HG02798 (cell line): Measurements from ENCODE around the gene AUTS2.

ENCODE experiments used
- ATAC-seq: cut with Tn5 transposase; IDR thresholded peaks from one replicate; pipeline ENCODE4 v1.9.1; 2021; ENCODE audit warnings: mild to moderate bottlenecking; ENCODE audit not compliant: unreplicated experiment, poor library complexity

AUTS2 gene

DNA sequence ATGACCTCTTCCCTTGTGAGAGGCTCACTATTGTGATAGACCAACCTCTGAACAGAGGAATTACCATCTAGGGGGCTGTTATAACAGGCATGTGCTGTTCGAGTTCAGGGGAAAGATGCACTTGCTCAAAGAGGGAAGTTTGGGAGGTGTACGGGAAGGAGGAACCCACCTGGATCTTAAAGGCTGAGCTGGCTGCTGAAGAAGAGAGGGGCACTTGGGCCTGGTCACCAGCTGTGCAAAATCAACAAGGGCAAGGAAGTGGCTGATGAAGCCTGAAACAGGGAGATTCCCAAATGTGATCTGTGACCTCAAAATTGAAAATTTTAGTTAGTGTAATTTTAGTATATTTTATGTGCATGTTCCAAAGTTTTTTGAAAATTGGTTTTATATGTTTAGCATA, 407.2 kb downstream of the AUTS2 start:
- no peak for ATAC-seq

DNA sequence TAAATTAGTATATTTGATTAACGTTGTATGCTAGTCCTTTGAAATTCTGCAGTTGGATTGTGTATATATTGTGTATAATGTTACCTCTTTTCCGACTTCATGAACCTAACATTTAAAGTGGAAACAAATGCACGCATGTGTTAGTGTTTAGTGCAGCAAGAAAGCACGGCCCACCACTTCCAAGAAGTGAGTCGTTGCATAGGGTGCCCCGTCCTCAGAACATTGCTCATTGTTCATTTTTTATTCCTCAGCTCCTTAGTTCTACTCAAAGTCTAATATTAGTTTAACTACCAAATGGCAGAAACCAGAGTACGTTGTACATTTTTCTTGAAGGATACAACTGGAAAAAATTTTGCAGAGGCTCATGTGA, 407.6 kb downstream of the AUTS2 start:
- no peak for ATAC-seq

DNA sequence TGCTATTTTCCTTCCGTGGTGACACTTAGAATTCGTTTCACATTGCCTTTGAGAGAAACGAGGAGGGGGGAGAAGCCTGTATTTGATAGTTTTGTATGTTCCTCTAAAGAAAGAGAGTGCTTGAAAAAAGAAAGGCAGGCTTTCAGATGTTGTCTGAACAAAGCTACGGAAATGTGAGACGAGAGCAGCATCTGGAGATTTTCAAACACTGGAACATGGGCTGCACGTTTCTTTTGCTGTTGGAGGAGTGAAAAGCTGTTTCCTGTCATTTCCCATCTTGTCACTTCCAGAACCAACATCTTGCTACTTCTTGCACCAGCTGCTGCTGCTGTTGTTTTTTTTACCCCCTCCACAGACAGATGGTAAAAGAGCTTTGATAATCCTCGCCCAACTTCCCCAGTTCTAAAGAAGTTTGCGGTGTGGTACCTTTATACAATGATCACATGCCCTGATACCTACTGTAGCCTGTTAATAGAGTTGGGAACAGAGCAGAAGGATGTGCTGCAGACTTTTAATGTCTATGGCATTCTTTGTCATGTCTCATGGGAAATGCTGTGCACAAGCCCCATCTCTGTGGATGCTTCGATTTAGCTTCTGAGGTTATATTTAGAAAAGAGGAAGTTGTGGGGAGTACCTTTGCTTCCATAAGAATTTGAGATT, 408.1 kb downstream of the AUTS2 start:
- ATAC-seq = no peak

DNA sequence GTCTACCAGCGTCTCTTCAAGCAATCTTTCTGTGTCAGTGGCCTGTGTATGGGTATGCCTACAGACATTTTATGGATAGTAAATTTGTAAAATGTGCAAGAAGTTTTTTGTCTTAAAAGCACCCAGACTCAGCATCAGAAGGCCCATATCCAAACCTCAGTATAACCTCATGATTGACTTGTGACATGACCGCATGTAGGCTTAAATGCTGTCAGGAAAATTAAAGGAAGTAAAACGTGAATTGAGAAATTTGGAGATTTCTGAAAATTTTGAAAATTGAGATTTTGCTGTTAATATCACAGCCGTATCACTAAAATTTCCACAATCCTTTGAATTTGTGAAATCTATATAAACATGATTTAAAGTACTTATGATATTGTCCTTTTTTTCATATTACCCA, 410.2 kb downstream of the AUTS2 start:
- no peak for ATAC-seq

DNA sequence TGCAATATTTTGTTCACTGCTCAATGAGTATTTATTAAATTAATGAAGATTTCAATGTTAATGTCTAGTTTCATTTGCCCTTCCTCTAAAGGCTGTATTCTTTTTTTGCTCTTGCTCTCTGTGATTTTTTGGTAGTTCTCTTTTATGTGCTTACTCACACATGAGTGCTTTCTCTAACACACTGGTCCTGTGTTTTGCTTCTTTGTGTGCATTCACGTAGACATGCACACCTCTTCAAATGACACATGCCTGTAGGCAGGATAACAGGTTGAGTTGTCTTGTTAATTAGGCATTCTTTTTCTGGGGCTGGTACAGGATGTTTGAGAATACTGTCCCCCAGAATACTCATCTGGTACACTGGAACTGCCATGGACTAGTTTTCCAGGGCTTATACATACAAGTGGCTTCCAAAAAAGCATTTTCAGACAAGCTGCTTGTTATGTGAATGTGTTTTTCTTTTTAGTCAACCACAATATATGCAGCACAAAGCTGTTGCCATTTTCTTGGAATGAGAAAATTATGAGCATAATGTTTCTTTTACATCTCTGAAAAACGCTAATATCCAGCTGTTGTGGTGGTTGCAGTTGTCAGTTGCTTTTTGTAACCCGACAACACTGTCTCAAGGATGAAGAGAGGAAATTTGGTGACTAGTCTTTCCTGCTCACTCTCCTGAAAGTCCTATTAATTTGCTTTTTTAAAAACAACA, 416.4 kb downstream of the AUTS2 start:
- ATAC-seq = no peak

DNA sequence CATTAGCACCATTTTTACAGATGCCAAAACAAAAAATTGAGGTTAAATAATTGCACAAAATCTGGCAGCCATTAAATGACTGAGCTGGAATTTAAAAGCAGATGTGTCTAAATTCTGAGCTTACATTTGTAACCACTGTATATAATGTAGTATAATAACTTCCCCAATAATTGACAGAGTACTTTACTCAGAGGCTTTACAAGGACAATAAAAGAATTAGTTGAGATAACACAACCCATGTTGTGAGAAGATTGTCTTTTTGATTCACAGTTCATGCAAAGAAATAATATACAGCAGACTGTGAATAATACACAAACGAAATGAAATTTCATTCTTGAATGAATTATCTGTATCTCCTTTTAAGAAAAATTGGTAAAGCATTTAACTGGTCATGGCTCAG, 417.1 kb downstream of the AUTS2 start:
- no peak for ATAC-seq

DNA sequence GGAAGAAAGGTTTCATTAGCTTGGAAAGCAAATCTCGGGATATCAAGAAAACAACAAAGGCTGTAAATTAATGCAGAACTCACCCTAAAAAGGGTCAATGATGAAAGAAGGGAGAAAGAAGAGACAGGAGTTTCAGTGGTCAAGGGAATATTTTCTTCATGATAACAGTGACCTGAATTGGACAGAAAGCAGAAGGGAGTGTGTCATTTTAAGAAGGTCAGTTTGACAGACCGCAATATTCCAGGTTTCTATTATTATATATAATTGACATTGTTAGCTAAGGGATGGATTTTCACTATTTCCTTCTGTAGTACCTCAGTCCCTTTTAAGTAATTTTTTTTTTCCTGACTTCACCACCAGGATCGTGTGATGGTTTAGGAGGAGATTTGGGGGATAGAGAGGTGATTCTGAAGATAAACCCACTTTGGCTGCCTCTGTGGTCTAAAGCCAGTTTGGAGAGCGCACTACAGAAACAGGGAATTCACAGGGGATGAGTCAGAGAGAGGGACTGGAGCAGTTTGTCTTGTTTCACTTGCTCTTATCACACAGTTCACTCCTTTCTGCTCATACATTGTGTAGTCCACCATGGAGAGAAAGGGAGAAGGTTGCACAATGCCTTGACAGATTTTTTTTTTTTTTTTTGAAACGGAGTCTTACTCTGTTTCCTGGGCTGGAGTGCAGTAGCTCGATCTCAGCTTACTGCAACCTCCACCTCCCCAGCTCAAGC, 417.9 kb downstream of the AUTS2 start:
- no peak for ATAC-seq

DNA sequence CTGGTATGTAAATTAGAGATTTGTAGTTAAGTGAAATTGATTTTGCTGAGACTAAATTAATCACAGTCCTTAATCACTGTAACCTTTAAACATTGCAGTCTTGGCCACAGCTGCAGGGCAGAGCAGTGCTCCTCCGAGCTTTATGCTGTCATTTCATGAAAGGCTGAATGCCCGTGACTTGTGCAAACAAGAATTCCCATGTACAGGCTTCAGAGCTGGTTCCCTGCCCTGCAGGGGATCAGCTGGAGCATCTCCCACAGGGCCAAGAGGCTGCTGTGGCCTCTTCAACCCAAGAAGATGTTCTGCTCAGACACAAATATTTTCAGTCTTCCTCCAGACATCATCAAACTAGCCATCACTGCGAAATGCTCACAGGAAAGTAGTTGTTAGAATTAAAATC, 419.1 kb downstream of the AUTS2 start:
- no peak for ATAC-seq

DNA sequence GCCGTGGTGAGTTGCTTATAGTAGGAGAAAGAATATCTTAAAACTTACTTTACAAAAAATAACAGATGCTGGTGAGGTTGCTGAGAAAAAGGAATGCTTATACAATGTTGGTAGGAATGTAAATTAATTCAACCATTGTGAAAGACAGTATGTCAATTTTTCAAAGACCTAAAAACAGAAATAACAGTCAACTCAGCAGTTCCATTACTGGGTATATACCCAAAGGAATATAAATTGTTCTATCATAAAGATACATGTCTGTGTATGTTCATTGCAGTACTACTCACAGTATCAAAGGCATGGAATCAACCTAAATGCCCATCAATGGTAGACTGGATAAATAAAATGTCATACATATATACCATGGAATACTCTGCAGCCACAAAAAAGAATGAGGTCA, 420.4 kb downstream of the AUTS2 start:
- no peak for ATAC-seq

DNA sequence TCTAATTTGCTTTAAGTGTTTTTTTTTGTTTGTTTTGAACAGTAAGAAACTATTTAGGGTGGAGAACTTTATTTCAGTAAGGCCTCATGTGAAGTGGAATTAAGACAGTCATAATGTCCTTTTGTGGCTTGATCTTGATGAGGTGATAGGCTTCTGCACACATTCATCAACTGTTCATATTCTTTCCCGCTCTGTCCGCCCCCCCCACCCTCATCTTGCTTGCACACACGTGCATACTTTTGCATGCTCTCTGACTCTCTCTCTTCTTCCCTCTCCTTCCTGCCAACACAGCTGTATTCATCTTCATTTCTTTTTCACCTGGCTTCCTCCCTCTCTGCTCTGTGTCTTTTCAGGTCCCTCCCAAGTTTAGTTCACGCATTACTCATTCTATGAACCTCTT, 429.6 kb downstream of the AUTS2 start:
- no peak for ATAC-seq

DNA sequence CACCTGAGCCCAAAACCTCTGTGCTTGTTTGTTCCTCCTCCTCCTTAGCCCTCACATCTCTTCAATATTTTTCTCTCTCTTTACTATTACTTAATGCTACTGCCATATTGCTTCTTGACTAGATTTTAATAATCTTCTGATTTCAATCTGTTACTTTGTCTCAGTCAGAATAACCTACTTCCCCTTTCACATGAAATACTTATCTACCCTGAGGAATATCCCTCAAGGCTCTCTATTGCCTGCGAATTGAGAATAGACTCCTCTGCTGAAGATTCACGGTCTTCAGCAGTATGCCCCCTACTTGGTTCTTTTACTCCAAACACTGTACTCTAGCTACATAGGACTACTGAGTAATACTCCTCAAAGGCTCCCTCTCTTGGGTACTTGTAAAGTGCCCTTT, 430.3 kb downstream of the AUTS2 start:
- ATAC-seq = no peak

DNA sequence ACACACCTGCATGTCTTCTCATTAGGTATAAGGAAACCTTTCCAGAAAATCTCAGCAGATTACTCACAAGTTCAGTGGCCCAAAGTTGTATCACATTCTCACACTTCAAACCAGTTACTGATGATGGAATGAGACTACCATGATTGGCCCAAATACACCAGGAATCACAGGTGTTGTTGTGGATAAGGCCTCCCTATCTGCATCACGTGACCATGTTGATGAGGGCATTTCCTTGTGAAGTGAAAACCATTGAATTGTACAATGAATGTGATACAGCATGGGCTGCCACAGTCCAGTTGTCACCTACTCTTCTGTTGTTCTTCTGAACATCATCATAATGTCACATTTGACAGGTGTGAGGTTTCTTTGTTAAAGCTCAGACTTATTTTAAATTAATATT, 431.7 kb downstream of the AUTS2 start:
- no peak for ATAC-seq

DNA sequence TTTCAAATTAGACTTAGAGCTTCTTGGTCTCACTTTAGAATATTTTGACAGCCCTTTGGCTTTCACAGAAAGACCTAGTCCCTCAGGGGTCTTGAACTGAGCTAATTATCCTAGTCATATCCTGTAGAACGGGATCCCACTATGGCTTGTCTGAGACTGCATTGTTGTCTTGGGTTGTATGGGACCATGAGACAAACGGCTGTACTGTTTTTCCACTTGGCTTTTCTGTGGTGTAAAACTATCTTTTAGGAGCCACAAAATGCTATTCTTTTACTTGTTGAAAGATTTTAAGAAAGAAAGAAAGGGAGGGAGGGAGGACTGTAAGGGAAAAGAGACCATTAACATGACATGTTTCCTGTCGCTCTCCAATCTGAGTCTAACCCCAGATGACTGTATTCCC, 432.5 kb downstream of the AUTS2 start:
- no peak for ATAC-seq

DNA sequence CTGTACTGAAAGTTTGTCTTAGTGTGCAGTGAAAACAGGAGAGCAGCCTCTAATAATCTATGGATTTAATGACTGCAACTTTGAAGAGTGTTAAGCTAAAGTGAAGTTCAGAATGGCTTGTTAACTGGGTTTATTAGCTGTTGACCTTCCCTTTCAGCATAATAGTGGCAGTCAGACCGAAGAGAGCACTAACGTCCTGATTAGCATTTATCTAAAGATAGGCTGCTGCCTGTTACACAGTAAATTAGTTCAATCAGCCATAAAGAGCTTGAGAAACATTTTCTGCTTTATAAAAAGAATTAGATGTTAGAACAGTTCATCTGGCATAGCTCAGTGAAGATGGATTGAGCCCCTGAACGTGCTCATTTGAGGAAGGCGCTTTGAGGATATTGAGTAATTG, 433.0 kb downstream of the AUTS2 start:
- ATAC-seq = no peak

DNA sequence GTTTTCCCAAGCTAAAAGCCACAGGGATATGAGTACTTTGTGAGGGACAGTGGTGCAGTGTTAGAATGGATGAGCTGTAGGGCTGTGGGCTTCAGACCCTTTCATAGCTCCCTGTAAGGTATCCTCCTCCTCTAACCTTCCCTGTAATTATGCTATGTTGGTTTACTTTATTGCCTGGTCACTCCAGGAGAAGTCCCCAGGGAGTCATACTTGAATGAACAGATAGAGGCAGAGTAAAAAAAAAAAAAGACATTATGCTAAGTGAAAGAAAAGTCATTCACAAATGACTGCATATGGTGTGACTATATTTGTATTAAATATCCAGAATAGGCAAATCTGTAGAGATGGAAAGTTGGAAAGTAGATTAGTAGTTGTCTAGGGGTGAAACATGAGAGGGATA, 434.4 kb downstream of the AUTS2 start:
- no peak for ATAC-seq

DNA sequence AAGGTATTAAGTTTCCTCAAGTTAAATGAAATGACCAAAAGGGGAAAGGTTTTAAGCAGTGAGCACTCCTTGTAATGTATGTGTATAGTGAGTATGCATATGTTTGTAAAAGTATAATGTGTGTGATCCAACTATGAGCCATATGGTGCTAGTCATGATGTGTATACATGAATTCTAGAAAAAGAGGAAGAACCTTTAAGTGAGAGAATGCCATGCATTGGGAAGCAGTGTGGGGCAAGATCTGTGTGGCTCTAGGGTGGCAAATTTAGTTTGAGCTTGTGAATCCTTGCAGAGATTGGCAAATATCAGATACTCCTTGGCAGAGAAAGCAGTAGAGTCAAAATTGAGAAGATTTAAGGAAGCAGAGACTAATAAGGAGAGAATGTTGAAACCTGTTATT, 435.0 kb downstream of the AUTS2 start:
- no peak for ATAC-seq

DNA sequence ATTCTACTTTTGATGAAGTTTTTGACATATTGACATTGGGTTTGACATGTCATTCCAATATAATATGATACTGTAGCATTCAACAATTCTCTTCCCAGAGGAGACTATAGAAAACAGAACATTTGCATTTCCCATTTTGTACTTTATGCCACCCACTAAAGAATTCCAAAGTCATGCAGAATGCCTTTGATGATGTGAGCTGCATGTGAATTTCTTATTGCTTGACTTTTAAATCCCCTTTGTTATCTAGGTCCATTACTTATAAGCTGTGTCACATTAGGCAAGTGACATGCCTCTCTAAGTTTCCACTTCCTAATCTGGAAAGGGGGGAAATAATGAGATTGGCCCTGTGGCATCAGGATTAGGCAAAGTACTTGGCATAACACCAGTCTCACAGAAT, 436.7 kb downstream of the AUTS2 start:
- ATAC-seq = no peak

DNA sequence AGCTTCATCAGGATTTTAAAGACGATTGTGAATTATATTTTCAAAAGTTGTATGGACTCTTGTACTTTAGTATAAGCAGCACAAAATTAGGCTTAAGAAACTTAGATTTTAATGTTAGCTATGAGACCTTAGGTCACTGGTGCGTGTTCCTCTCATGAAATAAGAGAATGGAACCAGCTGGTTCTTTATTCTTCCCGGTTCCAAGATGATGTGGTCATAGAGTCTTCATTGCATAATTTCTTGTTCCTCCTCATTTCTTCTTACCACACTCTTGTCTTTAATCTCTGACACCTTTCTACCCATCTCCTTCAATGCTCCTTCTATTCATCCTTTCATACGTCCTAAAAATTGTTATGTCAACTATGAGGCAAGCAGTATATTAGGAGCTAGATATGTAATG, 437.2 kb downstream of the AUTS2 start:
- no peak for ATAC-seq

DNA sequence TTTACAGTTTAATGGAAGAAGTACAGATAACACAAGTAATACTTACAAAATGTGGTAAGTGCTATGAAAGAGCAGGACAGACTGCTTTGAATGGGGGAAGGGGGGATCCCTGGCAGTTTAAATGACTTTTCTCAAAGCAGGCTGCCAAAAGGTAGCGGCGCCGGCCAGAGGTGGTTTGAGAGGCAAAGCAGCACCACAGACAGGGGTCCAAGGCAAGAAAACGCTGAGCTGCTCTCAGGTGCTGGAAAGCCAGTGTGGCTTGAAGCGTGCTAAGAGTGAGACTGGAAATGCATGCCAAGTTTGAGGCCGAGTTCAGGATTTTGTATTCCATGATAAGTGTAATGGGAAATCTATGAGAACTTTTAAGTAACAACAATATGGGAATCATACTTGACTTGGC, 437.7 kb downstream of the AUTS2 start:
- no peak for ATAC-seq

DNA sequence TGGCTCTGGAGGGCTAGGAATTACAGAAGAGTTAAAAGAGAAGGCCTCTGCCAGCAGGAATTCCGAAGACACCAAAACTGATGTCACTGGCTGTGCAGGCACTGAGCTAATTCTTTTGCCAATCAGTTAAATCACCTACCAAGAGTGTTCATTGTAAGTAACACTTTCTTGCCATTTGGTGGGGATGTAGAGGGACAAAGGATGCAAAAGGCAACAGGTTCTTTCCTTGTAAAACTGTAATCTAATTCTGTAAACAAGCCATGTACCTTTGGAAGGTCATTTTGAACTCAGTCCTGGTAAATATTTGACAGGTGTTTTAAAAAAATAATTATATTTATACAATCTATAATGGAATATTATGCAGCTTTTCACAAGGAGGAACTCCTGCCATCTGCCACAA, 438.4 kb downstream of the AUTS2 start:
- ATAC-seq = no peak

DNA sequence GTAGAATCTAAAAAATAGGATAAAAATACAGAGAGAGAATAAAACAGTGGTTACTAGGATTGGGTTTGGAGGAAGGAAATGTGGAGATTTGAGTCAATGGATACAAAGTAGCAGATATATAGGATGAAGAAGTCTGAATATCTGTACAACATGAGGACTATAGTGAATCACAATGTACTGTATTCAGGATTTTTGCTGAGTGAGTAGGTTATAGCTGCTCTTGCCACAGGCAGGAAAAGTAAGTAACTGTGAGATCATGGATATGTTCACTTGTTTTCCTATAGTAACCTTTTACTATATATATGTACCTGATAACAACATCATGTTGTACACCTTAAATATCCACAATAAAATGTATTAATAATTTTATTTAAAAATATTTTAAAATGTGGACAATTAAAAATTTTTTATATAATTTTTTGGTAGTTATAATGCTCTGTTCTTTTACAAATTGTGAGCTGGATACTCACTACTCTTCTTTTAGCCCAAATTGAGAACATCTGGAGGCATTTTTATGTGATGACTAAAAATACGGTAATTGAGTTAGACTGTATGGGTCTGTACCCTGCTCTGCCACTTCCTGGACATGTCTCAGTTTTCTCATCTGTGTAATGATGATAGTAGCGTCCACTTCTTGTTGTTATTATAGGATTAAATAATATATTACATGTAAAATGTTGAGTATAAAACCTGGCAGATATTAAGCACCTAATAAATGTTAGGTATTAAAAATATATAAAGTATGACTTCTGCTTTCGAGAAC, 439.1 kb downstream of the AUTS2 start:
- ATAC-seq = no peak
